Ecto neural progenitor cell (in vitro differentiated cells): ENCODE data around the gene CRK.
"Not testable (repeated sequence)": the region's sequence is repeated elsewhere in the genome, so short reads cannot be mapped to it uniquely, and the experiment has no call there.

Experiments used
- DNase-seq: peaks from one replicate; pipeline ENCODE4 v3.0.0-alpha.2; 2018; ENCODE audit warnings: low spot score

Gene CRK

DNA sequence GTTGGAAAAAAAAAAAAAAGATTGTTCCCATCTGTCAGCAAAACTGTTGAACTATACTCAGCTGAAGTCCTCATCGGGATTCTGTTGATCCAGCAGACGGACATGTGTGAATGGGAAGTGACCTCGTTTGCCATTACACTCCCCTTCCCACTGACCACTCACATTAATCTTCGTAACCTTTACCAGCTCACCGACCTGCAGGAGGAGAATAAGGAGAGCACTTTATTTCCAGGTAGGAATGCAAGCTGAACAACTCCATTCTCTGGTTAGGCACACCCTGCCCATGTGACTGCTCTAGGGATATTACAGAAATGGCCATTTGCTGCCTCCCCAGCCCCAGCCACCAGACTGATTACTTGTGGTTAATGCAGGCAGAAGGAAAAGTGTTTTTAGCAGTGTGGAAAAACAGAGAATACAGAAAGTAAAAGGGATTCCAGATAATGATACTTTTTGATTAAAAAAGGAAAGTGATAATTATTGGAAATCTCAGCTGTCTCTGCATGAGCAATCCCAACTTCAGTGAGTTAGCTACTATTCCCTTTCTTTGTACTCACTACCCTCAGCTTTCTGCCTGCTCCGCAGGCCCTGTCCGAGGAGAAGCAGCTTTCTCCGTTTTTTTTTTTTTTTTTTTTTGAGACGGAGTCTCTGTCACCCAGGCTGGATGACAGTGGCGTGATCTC, 32.4 kb downstream of the CRK start:
- no peak for DNase-seq

DNA sequence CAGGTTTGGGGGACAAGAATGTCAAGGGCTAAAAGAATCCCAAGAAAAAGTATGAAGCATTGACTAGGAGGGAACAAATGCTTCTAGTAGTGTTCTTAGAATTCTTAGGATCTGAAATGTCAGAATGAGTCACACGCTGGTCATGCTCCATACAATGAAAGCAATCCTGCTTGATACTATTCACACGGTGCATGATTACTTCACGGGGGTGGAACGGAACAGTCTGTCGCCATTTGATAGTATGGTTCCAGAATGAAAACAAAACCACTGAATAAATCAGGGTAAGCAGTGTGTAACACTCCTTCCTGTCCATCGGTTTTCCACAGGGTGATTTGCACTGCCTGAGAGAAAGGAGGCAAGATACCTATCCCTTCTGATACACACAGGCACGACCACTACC, 33.1 kb downstream of the CRK start:
- no peak for DNase-seq

DNA sequence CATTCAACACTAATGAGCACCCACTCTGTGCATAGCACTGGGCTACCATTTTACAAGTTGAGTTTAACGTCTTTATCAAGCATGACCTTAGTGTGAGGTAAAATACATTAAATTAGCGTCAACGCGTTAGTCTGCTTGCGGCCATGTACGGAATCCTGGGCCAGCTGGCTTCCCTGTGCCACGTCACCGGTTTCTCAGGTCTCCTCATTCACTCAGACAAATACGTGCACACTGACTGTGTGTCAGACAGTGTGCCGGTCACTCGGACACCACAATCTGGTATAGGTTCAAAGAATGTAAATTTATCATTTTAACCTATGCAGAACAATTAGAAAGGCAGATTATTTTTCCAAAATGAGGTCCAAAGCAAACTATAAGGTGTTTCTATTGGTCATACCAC, 34.6 kb downstream of the CRK start:
- no peak for DNase-seq

DNA sequence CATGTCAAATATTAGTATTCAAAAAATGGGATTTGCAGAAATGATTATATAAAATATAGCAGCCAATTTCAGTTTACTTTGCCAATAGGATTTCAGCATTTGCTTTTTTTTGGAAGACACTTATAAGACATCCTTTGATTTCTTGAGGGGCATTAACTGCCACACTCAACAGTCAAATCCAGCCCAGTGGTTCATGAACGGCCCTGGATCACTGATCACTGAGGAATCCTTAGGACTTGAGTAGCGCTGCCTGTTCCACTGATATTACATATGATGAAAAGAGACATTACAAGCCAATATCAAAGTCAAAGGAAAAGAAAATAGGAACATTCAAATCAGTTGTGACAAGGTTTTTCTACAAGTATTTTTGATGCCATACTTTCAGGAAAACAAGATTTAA, 35.1 kb downstream of the CRK start:
- DNase-seq, result no peak

DNA sequence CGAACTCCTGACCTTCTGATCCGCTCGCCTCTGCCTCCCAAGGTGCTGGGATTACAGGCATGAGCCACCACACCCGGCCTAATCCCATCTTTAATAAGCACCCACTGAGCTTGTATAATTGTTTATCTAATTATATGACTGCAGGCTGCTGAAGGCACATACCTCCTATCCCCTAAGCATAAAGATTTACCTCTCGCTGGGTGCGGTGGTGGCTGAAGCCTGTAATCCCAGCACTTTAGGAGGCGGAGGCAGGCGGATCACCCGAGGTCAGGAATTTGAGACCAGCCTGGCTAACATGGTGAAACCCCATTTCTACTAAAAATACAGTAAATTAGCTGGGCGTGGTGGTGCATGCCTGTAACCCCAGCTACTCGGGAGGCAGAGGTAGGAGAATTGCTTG, 35.9 kb downstream of the CRK start:
- no peak for DNase-seq

DNA sequence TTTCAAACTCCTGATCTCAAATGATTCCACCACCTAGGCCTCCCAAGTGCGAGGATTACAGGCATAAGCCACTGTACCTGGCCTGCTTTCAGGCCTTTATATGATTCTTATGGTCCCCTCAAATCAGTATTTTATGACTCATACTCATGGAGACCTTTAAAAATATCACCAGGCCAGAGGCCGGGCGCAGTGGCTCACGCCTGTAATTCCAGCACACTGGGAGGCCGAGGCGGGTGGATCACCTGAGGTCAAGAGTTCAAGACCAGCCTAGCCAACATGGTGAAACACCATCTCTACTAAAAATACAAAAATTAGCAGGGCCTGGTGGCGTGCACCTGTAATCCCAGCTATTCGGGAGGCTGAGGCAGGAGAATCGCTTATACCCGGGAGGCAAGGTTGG, 37.6 kb downstream of the CRK start:
- DNase-seq, result not testable (repeated sequence)

DNA sequence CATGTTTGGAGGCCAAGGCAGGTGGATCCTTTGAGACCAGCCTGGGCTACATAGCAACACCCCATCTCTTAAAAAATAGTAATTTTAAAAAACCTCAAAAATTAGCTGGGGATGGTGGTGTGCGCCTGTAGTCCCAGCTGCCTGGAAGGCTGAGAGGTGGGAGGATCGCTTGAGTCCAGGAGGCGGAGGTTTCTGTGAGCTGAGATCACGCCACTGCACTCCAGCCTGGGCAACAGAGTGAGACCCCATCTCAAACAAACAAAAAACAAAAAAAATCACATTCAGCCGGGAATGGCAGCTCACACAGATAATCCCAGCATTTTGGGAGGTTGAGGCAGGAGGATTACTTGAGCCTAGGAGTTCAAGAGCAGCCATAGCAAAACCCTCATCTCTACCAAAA, 39.6 kb downstream of the CRK start:
- no peak for DNase-seq

DNA sequence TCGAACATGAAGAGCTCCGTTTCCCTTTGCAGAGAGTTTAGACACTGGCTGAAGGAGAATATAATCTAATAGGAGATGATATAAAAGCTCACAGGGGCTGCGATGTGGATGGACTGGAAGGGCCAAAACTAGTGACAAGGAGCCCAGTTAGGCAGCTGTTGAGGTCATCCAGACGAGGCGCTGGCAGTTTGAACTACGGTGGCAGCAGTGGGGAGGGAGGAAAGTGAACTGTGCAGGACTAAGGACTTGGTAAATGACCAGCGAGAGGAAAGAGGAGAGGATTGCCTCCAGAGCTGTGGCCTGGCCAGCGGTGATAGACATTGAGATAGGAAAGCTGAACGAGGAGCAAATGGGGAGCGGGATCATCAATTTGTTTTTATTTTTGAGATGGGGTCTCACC, 41.4 kb downstream of the CRK start:
- no peak for DNase-seq

DNA sequence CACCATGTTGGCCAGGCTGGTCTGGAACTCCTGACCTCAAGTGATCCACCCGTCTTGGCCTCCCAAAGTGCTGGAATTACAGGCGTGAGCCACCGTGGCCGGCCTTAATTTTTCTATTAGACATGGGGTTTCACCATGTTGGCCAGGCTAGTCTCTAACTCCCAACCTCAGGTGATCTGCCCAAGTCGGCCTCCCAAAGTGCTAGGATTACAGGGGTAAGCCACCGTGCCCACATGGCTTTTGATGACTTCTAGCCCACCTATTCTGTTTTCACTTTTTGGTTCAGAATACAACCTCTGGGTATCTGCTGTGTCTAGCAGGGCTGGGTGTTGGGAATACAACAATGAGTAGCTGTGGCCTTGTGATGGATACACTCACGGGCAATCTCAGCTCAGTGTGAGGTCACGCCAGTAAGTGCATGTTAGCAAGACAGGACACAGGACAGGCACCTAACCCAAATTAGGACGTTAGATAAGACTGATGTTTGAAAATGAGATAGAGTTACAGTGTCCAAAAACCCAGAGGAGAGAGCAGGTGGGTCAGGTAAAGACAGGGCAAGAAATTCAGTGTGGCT, 41.9 kb downstream of the CRK start:
- no peak for DNase-seq

DNA sequence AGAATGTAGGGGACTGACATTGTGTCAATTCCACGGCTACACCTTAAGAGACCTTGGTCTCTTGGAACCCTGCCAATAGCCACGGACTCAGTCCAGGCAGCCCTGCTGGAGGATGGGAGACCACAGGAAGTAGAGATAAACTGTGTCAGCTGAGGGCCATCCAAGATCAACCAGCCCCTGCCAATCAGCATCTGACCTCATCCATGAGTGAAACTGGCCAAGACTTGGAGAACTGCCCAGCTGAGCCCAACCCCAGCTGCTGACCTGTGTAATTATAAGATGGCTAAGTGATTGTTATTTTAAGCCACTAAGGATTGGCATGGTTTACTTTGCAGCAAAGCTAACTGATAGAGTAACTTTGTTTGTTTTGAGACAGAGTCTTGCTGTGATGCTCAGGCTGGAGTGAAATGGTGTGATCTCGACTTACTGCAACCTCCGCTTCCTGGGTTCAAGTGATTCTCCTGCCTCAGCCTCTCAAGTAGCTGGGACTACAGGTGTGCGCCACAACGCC, 42.7 kb downstream of the CRK start:
- no peak for DNase-seq

DNA sequence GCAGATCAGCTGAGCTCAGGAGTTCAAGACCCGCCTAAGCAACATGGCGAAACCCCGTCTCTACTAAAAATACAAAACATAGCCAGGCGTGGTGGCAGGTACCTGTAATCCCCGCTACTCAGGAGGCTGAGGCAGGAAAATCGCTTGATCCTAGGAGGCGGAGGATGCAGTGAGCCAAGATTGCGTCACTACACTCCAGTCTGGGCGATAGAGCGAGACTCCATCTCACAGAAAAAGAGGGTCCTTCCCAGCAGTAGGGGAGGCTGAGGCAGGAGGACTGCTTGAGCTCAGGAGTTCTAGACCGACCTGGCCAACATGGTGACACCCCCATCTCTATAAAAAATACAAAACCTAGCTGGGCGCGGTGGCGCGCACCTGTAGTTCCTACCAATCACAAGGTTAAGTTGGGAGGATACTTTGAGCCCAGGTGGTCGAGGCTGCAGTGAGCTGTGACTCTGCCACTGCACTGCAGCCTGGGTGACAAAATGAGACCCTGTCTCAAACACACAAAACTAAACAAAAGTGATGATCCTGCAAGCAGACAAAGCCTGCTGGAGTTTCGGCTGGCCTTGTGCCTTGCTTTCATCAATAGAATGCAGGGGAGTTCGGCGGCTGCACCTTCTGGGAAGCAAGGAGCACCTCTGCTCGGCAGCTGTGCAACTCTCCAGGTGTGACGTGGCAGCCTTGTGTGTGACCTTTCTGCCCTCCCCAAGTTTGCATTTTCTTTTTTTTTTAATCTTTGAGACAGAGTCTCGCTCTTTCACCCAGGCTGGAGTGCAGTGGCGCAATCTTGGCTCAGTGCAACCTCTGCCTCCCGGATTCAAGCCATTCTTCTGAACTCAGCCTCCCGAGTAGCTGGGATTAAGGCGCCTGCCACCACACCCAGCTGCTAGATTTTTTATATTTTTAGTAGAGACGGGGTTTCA, 43.6 kb downstream of the CRK start:
- DNase-seq, result no peak

DNA sequence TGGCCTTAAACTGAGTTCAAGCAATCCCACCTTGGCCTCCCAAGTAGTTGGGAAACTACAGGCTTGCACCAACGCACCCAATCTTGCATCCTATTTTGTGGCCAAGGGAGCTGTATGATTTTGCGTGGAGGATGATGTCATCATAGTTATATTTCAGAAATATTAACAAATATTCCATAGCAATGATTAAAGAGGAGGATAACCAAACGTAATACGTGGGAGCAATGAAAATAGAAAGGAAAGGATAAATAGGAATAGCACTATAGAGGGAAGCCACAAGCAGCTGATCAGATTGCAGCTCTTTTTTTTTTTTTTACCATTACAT, 53.8 kb downstream of the CRK start:
- no peak for DNase-seq

DNA sequence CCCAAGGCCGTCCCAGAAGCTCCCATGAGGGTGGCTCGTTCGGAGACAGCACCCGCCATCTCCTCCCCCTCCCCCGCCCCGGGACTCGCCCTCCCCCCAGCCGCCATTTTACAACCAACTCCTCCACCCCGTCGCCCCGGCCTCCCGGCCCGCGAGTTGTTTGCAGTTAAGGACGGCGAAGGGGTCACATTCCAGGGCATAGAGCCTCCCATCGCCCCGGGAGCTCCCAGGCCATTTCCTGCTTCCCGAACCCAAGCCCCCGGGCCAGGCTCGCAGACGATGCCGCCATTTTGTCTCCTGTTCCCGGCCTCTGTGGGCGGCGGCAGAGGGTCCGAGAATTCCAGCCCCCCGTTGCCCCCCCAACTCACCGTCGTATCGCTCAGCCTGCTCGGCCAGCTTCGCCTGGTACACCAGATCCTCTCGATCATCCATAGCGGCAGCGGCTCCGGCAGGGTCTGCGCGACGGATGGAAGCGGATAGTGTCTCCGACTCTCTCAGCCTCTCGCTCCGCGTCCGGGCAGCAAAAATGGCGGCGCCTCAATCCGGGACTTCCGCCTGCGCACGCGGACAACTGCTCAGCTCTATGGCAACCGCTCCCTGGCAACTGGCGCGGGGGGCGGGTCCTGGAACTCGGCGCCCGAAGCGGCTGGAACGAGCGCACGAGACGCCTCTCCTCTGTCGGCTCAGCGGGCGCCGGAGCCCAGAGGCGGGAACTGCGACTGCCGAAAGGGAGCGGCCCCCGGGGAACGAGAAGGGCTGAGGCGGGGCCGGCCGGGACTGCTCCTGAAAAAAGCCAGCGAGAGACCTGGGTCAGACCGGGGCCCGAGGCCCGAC, 56.1 kb downstream of the CRK start, which contains the start of gene YWHAE:
TSS of gene YWHAE (minus strand) at position 544 of the 834 bp plus-strand sequence. CDS start at position 432, 112 bp downstream.
- peak; percentile 100 for DNase-seq

DNA sequence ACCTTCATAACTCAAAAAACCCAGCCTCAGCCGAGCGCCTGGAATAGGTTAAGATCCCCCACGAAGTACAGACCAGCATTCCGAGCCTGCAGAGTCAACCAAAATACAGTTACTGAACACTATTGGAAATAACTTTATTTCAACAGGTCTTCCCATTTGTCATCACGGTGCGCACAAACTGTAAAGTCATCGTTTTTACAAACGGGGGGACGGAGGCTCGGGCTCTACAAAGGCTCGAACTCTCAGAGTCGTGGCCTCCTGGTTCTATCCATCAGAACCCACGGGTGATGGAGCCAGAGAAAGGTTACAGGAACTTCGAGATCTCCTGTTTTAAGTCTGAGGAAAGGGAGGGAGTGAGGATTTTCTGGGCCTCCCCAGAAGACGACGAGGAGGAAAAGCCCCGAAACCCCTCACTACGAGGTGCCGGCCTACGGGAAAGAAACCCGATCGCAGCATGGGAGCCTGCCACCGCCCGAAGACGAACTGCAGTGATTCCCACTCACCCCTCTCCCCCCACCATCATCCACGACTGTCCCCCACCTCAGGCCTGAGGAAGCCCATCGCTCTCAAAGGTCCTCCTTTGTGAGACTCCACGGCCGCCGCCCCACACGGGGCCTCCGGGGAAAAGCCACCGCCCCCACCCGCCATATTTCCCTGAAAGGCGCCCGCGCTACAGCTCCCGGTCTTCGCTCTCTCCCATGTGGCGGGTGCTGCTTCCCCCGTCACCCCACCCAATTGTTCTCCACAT, 56.9 kb downstream of the CRK start:
- DNase-seq, result no peak

DNA sequence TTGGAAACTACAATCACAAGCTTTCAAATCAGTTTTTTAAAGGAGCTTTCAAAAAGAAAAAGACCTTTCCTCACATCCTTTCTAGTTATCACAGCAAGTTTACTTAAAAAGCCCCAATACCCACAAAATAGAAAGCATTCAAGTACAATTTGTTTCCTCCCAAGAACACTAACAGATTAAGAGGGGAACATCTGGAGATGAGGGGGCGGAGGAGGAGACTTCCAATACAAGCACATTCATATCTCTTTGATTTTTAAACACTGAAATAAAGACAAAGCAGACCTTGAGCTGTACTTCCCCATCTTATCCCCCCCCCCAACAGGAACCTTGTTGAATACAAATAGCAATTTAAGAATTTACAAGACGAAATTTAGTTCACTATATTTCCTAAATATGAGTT, 58.0 kb downstream of the CRK start:
- no peak for DNase-seq

DNA sequence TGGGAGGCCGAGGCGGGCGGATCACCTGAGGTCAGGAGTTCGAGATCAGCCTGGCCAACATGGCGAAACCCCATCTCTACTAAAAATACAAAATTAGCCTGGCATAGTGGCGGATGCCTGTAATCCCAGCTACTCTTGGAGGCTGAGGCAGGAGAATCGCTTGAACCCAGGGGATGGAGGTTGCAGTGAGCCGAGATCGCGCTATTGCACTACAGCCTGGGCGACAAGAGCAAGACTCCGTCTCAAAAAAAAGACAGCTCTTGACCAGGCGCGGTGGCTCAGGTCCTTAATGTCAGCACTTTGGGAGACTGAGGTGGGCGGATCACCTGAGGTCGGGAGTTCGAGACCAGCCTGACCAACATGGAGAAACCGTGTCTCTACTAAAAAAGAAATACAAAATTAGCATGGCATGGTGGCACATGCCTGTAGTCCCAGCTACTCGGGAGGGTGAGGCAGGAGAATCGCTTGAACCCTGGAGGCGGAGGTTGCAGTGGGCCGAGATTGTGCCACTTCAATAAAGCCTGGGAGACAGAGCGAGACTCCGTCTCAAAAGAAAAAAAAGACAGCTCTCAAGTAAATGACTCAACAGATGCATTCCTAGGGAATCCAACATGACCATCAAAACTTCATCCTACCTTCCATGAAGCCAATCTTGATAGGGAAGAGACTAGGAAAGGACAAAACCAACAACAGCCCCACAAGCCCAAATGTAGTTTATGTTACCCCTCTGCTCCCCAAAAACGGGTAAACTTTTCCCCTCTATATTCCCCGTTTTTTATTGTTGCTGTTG, 60.0 kb downstream of the CRK start:
- not testable (repeated sequence) for DNase-seq

DNA sequence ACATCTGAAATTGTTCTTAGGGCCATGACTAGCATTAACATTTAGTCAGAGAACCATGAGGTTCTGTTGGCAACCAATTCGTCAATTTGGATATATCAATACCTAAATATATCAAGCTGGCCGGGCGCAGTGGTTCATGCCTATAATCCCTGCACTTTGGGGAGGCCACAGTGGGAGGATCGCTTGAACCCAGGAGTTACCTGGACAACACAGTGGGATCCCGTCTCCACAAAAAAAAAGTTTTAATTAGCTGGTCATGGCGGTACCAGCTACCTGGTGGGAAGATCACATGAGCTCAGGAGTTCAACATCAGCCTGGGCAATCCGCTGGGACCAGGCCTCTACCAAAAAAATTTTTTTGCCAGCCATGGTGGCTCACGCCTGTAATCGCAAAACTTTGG, 64.5 kb downstream of the CRK start:
- no peak for DNase-seq

DNA sequence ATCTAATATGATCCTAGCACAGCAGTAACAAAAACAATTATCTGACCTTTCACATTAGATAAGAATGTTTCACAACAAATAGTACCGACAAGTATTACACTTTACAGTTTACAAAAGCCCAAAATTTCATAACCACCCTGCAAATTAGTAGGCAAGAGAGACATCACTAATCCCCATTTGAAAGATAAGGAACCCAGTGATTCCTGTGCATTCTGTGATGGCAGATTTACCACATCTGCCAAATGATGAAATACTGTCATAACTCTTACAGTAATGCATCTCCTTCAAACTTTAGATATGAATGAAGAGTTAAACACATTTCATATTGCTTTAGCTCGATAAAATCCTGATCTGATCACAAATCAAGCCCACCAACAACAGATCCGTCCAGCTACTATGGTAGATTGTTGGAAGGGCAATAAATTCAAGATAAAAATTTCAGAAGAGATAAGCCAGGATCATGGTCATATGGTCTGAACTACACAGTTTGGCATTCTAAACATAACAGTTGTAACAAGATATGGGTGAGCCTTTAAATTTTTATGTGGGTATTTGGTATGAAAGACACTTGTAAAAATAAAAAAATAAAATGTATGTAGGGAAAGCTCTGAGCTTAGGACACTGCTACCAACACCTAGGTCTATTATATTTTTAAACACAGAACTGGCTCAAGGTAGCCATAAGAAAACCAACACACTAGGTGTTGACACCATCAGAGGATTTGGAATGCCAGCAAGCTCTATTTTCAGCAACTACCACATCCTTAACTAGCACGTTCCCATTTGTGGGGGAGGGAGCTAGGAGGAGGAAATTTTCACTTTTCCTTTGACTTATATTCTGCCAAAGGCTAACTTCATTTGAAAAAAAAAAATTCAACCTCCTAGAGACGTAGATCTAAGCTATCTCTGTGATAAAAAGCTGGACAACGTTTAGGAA, 65.3 kb downstream of the CRK start:
- DNase-seq, result no peak

DNA sequence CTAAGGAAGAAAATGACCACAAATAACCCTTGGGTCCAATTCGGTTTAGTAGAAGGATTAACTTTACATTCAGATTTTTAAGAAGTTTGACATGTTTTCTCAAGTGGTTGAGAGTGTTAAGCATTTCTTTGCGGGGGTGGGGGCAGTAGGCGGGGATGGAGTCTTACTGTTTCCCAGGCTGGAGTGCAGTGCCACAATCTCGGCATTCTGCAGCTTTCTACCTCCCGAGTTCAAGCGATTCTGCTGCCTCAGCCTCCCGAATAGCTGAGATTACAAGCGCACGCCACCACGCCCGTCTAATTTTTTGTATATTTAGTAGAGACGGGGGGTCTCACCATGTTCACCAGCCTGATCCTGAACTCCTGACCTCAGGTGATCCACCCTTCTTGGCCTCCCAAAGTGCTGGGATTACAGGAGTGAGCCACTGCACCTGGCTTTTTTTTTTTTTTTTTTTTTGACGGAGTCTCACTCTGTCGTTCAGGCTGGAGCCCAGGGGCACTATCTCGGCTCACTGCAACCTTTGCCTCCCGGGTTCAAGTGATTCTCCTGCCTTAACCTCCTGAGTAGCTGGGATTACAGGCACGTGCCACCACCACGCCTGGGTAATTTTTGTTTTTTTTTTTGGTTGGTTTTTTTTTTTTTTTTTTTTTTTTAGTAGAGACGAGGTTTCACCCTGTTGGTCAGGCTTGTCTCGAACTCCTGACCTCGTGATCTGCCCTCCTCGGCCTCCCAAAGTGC, 68.4 kb downstream of the CRK start:
- not testable (repeated sequence) for DNase-seq
